Spleen (tissue), 11 donors: ENCODE measurements around the gene CEACAM1. TPM values are rescaled to one million over a fixed set of nuclear protein-coding genes. Genes with fewer than 3 reads are reported as not detected.

ENCODE experiments used
- DNase-seq: peaks from one replicate; pipeline ENCODE4 v3.0.0-alpha.2; 2020
- H3K27ac ChIP-seq, 8 donors: fragments of 200-600 bp; sonication (generic) in 7 of 8; 1 replicate in 4 of 8; 2 replicates in 4 of 8; pipeline versions ENCODE4 v1.5.0 to v1.8.0; 2016 to 2021; ENCODE audit warnings: inconsistent platforms in 4 of 8, mild to moderate bottlenecking in 4 of 8, moderate library complexity in 1 of 8
- H3K27me3 ChIP-seq, 7 donors: fragments of 200-600 bp; sonication (generic) in 6 of 7; replicated peaks in 1 of 7; 1 replicate in 4 of 7; 2 replicates in 3 of 7; pipeline versions ENCODE4 v1.5.0 to v1.8.0; 2016 to 2021; ENCODE audit warnings: inconsistent platforms in 3 of 7, mild to moderate bottlenecking in 1 of 7
- H3K36me3 ChIP-seq, 6 donors: fragments of 200-600 bp; sonication (generic) in 5 of 6; 1 replicate in 4 of 6; 2 replicates in 2 of 6; pipeline versions ENCODE4 v1.5.0 to v1.8.0; 2016 to 2021; ENCODE audit warnings: inconsistent platforms in 2 of 6
- H3K4me1 ChIP-seq, 6 donors: fragments of 200-600 bp; sonication (generic) in 5 of 6; 1 replicate in 3 of 6; 2 replicates in 3 of 6; pipeline versions ENCODE4 v1.5.0 to v1.8.0; 2016 to 2021; ENCODE audit warnings: inconsistent platforms in 3 of 6
- H3K4me3 ChIP-seq, 8 donors: fragments of 200-600 bp; sonication (generic) in 7 of 8; 1 replicate in 4 of 8; 2 replicates in 4 of 8; pipeline versions ENCODE4 v1.5.0 to v1.8.0; 2016 to 2021; ENCODE audit warnings: inconsistent platforms in 4 of 8, mild to moderate bottlenecking in 4 of 8, moderate library complexity in 2 of 8
- H3K9me3 ChIP-seq, 8 donors: fragments of 200-600 bp; sonication (generic) in 7 of 8; 1 replicate in 4 of 8; 2 replicates in 4 of 8; pipeline versions ENCODE4 v1.5.0 to v1.8.0; 2016 to 2021; ENCODE audit warnings: inconsistent platforms in 4 of 8
- POLR2A ChIP-seq, 3 donors: fragments of 450-650 bp; IDR thresholded peaks; one replicate each; pipeline ENCODE4 v1.5.1; 2017; ENCODE audit warnings: antibody characterized with exemption in 3 of 3, mild to moderate bottlenecking in 1 of 3
- POLR2AphosphoS5 ChIP-seq, 3 donors: sonication (generic); formaldehyde crosslinking; IDR thresholded peaks; one replicate each; pipeline ENCODE4 v1.5.1; 2017; ENCODE audit warnings: antibody characterized with exemption in 3 of 3
- WGBS, 5 donors: extraction: QIAGEN DNeasy Blood & Tissue Kit in 3 of 5; methylation state at CpG; one replicate each; pipeline versions ENCODE4 v1.1.5 to v1.1.7; 2013 to 2018; 5-methylcytosine and 5-hydroxymethylcytosine counted together
- intact Hi-C: fragments of 100-400 bp; cut with DNase I; formaldehyde crosslinking; loops from one replicate; pipeline ENCODE4 v1.15.0; 2023; ENCODE audit warnings: low total_unique reads
- polyA plus RNA-seq, 3 donors: library from polyadenylated mRNA; stranded (reverse); fragments of 200-250 nt; gene quantifications; one replicate each; pipeline ENCODE4 v1.2.1, GENCODE V29; 2013
- total RNA-seq, 7 donors: library from RNA; depleted of rRNA in 3 of 7; stranded (reverse); fragments of >200 nt in 3 of 7; fragmentation: NEBNext Ultra II Directional in 4 of 7; extraction: Animal tissue kit (Norgen Biotek cat#: 25700) in 4 of 7; gene quantifications; one replicate each; pipeline versions ENCODE4 v1.1.0 to v1.2.1, GENCODE V29; 2016 to 2021
- TF ChIP-seq, protein P1 (sequence below), 11 experiments: fragments of 200-600 bp in 7 of 11; fragments of 450-650 bp in 4 of 11; sonication (generic) in 4 of 11; IDR thresholded peaks in 8 of 11; conservative IDR thresholded peaks in 3 of 11; 1 replicate in 7 of 11; 2 replicates in 4 of 11; pipeline versions ENCODE4 v1.4.0 to v1.8.0; 2016 to 2021; ENCODE audit warnings: antibody characterized with exemption in 11 of 11, inconsistent platforms in 4 of 11, mild to moderate bottlenecking in 1 of 11
- donor health status: healthy with polysubstance abuse.
- donor health status: DM: no; HTN: no; CAD: no; lungs with moderate emphysema.
- donor health status: DM: no; HTN: no; CAD: no.
- donor health status: Bipolar disorder and iron deficiency.
- donor health status: healthy.
- donor health status: DM: no; HTN: no; CAD: no.
- donor health status: DM: yes; HTN: yes; CAD: no.

Gene CEACAM1
- total and polyA plus RNA-seq, 10 donors, result 1.5 to 33.5 (median 16.7) TPM

- intact Hi-C loops, result no loop called here
- Histone ChIP-seq H3K36me3 (no peaks in the 10 kb centered on the region), H3K4me1 (peaks cover 5 to 18% (median 15%) of the 10 kb centered on the region in 6 donors), H3K27me3 (no peaks in the 10 kb centered on the region), H3K4me3 (no peak overlapping the region), H3K27ac (no peak overlapping the region), H3K9me3 (peaks cover 0 to 7% (median 0%) of the 10 kb centered on the region in 8 donors)
- 84 to 98% (median 89%) methylated on average over 2 of the region's 2 CpGs for WGBS, 5 donors
- no peak for DNase-seq
- TF ChIP-seq POLR2A (IDR thresholded peaks at IDR 0.05) (no peak), POLR2AphosphoS5 (IDR thresholded peaks at IDR 0.05) (no peak)
- TF ChIP-seq, protein P1, sequence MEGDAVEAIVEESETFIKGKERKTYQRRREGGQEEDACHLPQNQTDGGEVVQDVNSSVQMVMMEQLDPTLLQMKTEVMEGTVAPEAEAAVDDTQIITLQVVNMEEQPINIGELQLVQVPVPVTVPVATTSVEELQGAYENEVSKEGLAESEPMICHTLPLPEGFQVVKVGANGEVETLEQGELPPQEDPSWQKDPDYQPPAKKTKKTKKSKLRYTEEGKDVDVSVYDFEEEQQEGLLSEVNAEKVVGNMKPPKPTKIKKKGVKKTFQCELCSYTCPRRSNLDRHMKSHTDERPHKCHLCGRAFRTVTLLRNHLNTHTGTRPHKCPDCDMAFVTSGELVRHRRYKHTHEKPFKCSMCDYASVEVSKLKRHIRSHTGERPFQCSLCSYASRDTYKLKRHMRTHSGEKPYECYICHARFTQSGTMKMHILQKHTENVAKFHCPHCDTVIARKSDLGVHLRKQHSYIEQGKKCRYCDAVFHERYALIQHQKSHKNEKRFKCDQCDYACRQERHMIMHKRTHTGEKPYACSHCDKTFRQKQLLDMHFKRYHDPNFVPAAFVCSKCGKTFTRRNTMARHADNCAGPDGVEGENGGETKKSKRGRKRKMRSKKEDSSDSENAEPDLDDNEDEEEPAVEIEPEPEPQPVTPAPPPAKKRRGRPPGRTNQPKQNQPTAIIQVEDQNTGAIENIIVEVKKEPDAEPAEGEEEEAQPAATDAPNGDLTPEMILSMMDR (IDR thresholded peaks at IDR 0.05 in 8 of 11, conservative IDR thresholded peaks at IDR 0.05 in 3 of 11), result no peak
Observed at GRCh38 chr19:42532891-42533290, 4.6 kb upstream of the CEACAM1 start.

DNA sequence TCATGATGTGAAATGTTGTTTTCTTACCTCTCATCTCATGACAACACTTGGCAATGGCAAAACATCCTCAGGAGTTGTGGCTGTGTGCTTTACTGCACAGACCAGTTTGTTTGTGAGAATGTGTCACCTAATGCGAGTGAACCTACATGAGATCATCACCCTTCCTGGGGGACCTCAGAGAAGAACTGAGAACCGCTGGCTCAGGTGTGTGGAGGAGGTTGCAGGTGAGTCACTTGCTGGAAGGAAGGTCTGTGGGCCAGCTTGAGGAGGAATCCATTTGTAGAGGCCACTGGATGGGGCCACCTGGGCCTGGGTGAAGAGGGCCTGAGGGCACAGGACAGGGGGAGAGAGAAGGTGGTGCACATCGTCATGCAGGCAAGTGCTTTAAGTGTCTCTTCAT is 3.0 kb upstream of the CEACAM1 start:
- no peak for DNase-seq
- H3K27me3 ChIP-seq, result no peaks in the 10 kb centered on the region
- WGBS, 5 donors, result 84 to 97% (median 89%) methylated on average over 3 of the region's 3 CpGs
- H3K9me3 ChIP-seq, result peaks cover 0 to 3% (median 0%) of the 10 kb centered on the region in 8 donors
- H3K4me3 ChIP-seq, result no peak overlapping the region
- no peak overlapping the region for H3K27ac ChIP-seq
- peaks cover 5 to 33% (median 26%) of the 10 kb centered on the region in 6 donors for H3K4me1 ChIP-seq
- TF ChIP-seq POLR2A (IDR thresholded peaks at IDR 0.05) (no peak), POLR2AphosphoS5 (IDR thresholded peaks at IDR 0.05) (no peak)
- intact Hi-C loops, result no loop called here
- H3K36me3 ChIP-seq, result no peaks in the 10 kb centered on the region

DNA sequence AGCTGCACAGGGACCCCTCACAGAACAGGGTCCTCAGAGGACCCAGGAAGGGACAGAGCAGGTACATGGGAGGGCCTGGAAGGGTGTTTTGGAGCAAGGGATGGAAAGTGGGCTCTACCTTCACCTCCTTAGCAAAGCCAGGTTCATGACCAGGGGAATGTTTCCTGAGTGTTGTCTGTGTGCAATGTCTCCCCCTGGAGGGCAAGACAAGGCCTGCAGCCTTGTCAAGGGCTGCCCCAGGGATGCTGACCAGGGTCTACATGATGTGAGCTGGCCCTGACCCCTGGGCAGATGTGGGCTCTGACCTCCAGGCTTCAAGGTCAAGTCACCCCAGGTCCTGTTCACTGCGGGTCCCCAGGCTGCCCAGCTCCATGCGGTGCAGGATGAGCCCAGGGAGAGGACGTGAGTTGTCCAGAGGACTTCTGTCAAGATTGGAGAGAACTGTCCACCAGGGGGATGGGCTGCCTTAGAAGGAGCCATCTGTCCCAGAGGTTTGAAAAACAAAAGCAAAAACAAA is 1.0 kb upstream of the CEACAM1 start:
- Histone ChIP-seq H3K4me3 (peak overlapping the region in 5 of 8 donors; percentile 23 to 60 (median 32)), H3K27me3 (no peaks in the 10 kb centered on the region), H3K4me1 (peaks cover 5 to 53% (median 31%) of the 10 kb centered on the region in 6 donors), H3K36me3 (no peaks in the 10 kb centered on the region), H3K27ac (peak overlapping the region; percentile 36 to 88 (median 80)), H3K9me3 (no peaks in the 10 kb centered on the region)
- DNase-seq, result peak; percentile 89
- TF ChIP-seq POLR2AphosphoS5 (IDR thresholded peaks at IDR 0.05) (peak in 2 of 3 donors; percentile 15 to 43), POLR2A (IDR thresholded peaks at IDR 0.05) (no peak)
- TF ChIP-seq, protein P1 (IDR thresholded peaks at IDR 0.05 in 8 of 11, conservative IDR thresholded peaks at IDR 0.05 in 3 of 11), result peak; percentile 92 to 99 (median 95)
- intact Hi-C loops, result loop anchor here (2.0 kb wide), 1 partner anchor 79 kb away; no protein-coding TSS in a partner anchor
- WGBS, 5 donors, result 60 to 75% (median 64%) methylated on average over 3 of the region's 3 CpGs

DNA sequence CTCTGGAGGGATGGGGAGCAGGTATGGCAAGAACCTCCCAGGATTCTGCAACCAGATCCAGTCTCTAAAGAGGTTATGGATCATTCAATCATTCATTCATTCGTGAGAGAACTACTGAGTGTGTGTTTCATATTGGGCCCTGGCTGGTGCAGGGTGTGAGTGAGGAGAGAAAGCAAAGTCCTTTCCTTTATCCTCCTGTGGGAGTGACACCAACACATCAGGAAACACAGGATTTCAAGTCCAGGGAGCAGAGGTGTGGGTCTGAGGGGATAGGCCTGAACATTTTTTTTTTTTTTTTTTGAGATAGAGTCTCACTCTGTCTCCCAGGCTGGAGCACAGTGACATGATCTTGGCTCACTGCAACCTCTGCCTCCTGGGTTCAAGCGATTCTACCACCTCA is 3.3 kb downstream of the CEACAM1 start:
- Histone ChIP-seq H3K4me1 (peaks cover 5 to 88% (median 38%) of the 10 kb centered on the region in 6 donors), H3K27me3 (no peaks in the 10 kb centered on the region), H3K36me3 (peaks cover 0 to 32% (median 15%) of the 10 kb centered on the region in 6 donors), H3K27ac (peak overlapping the region in 4 of 8 donors; percentile 64 to 84 (median 70)), H3K4me3 (no peak overlapping the region), H3K9me3 (no peaks in the 10 kb centered on the region)
- no peak for DNase-seq
- TF ChIP-seq, protein P1 (IDR thresholded peaks at IDR 0.05 in 8 of 11, conservative IDR thresholded peaks at IDR 0.05 in 3 of 11), result no peak
- no peak for TF ChIP-seq POLR2AphosphoS5 (IDR thresholded peaks at IDR 0.05)
- TF ChIP-seq POLR2A (IDR thresholded peaks at IDR 0.05), result no peak
- intact Hi-C loops, result no loop called here
- WGBS, 5 donors, result 89 to 100% (median 91%) methylated on average over 2 of the region's 2 CpGs
